Caco-2 (cell line): ENCODE results near the gene CDKN3. TPM values are rescaled to one million over a fixed set of nuclear protein-coding genes. Genes with fewer than 3 reads are reported as not detected.

Experiments used
- BruUV-seq: library from RNA; stranded (reverse); fragments of 400-500 nt; replicated peaks from 2 replicates; lab custom pipeline; 2021; lab: Mats Ljungman, UMichigan
- CTCF ChIA-PET: fragments of 300-600 bp; sonication (Branson Sonifier 250); formaldehyde crosslinking; loops from one replicate; lab custom pipeline; 2022; ENCODE audit warnings: antibody characterized with exemption; lab: Charles Lee
- POLR2A ChIA-PET: fragments of 300-600 bp; sonication (Branson Sonifier 250); formaldehyde crosslinking; loops from one replicate; lab custom pipeline; 2022; ENCODE audit warnings: antibody characterized with exemption; lab: Charles Lee
- DNase-seq, 2 experiments: peaks; one replicate each; pipeline versions ENCODE4 v3.0.0 to v3.0.0-alpha.2; 2020 to 2022
- H3K27me3 ChIP-seq: replicated peaks from 2 replicates; pipeline ENCODE4 v1.6.0; 2011; ENCODE audit warnings: low read length; ENCODE audit not compliant: control insufficient read depth, insufficient read depth
- H3K36me3 ChIP-seq: 2 replicates; pipeline ENCODE4 v1.5.1; 2011; ENCODE audit warnings: low read length; ENCODE audit not compliant: control insufficient read depth, insufficient read depth
- H3K4me1 ChIP-seq: fragments of 250-450 bp; sonication (Bioruptor Pico); 2 replicates; pipeline ENCODE4 v1.5.1; 2020; ENCODE audit warnings: mild to moderate bottlenecking
- H3K4me3 ChIP-seq: 2 replicates; pipeline ENCODE4 v1.5.1; 2011; ENCODE audit warnings: low read depth, mild to moderate bottlenecking, control low read depth, low read length
- H3K9me3 ChIP-seq: fragments of 250-450 bp; sonication (Bioruptor Pico); 2 replicates; pipeline ENCODE4 v1.5.1; 2020; ENCODE audit warnings: mild to moderate bottlenecking, moderate library complexity
- H3K27ac Mint-ChIP-seq: one replicate; pipeline ENCODE4 v1.8.0; 2022; ENCODE audit warnings: mixed read lengths; ENCODE audit not compliant: unreplicated experiment
- H3K27me3 Mint-ChIP-seq: one replicate; pipeline ENCODE4 v1.8.0; 2022; ENCODE audit warnings: mixed read lengths; ENCODE audit not compliant: insufficient read depth, unreplicated experiment
- H3K36me3 Mint-ChIP-seq: one replicate; pipeline ENCODE4 v1.8.0; 2022; ENCODE audit warnings: mild to moderate bottlenecking, mixed read lengths; ENCODE audit not compliant: insufficient read depth, unreplicated experiment
- H3K4me1 Mint-ChIP-seq: one replicate; pipeline ENCODE4 v1.8.0; 2022; ENCODE audit warnings: low read depth, mixed read lengths; ENCODE audit not compliant: unreplicated experiment
- H3K4me3 Mint-ChIP-seq: one replicate; pipeline ENCODE4 v1.8.0; 2022; ENCODE audit warnings: mild to moderate bottlenecking, moderate library complexity, mixed read lengths; ENCODE audit not compliant: unreplicated experiment
- H3K9me3 Mint-ChIP-seq: one replicate; pipeline ENCODE4 v1.8.0; 2022; ENCODE audit warnings: mixed read lengths; ENCODE audit not compliant: unreplicated experiment
- CTCF ChIP-seq, 2 experiments: fragments of 200-600 bp in 1 of 2; IDR thresholded peaks; 1 replicate in 1 of 2; 2 replicates in 1 of 2; pipeline versions ENCODE4 v1.5.1 to v1.8.0; 2011 to 2022; ENCODE audit warnings: antibody characterized with exemption in 1 of 2, control low read depth in 1 of 2, inconsistent platforms in 1 of 2, low read depth in 1 of 2, low read length in 1 of 2, mild to moderate bottlenecking in 1 of 2, moderate library complexity in 1 of 2; ENCODE audit not compliant: insufficient read depth in 1 of 2, severe bottlenecking in 1 of 2, unreplicated experiment in 1 of 2
- intact Hi-C: fragments of 100-400 bp; cut with micrococcal nuclease; formaldehyde crosslinking; loops from one replicate; pipeline ENCODE4 v1.10.0; 2022; ENCODE audit not compliant: unreplicated experiment
- total RNA-seq: library from RNA; stranded (reverse); gene quantifications from 2 replicates; pipeline ENCODE4 v1.2.3, GENCODE V29; 2022

Gene CDKN3
- total RNA-seq, 1 experiment from 2014 or later: 83.0 TPM

GRCh38 chr14:54438703-54439102, 41.9 kb downstream of the CDKN3 start:
- Mint-ChIP-seq H3K9me3 (no peaks in the 10 kb centered on the region), H3K27me3 (no peaks in the 10 kb centered on the region), H3K27ac (no peak overlapping the region), H3K36me3 (peaks cover 19% of the 10 kb centered on the region), H3K4me3 (no peak overlapping the region), H3K4me1 (peaks cover 20% of the 10 kb centered on the region)
- ChIA-PET CTCF (no interaction called here), POLR2A (no interaction called here)
- no peaks in the 10 kb centered on the region for H3K9me3 ChIP-seq
- intact Hi-C loops: no loop called here
- no TSS peak for BruUV-seq
- peaks cover 12% of the 10 kb centered on the region for H3K4me1 ChIP-seq
- no peaks in the 10 kb centered on the region for H3K36me3 ChIP-seq
- H3K4me3 ChIP-seq: no peak overlapping the region
- no peak for TF ChIP-seq CTCF (IDR thresholded peaks at IDR 0.05; ENCODE audit: insufficient read depth in 1 of 2, low read depth in 1 of 2, low read length in 1 of 2, severe bottlenecking in 1 of 2, unreplicated experiment in 1 of 2)
- no peaks in the 10 kb centered on the region for H3K27me3 ChIP-seq
- no peak for DNase-seq

GRCh38 chr14:54440037-54440436, 43.2 kb downstream of the CDKN3 start:
- Mint-ChIP-seq H3K27ac (peak overlapping the region; percentile 90), H3K36me3 (peaks cover 8% of the 10 kb centered on the region), H3K27me3 (no peaks in the 10 kb centered on the region), H3K4me1 (peaks cover 16% of the 10 kb centered on the region), H3K9me3 (no peaks in the 10 kb centered on the region), H3K4me3 (peak overlapping the region; percentile 83)
- peaks cover 12% of the 10 kb centered on the region for H3K4me1 ChIP-seq
- DNase-seq: no peak
- CTCF ChIA-PET: no interaction called here
- TSS peak; percentile 44 for BruUV-seq
- H3K36me3 ChIP-seq: no peaks in the 10 kb centered on the region
- no peaks in the 10 kb centered on the region for H3K9me3 ChIP-seq
- H3K4me3 ChIP-seq: peak overlapping the region; percentile 91
- intact Hi-C loops: loop anchor here (2.0 to 5.0 kb wide), 2 partner anchors 43 to 367 kb away; partner anchors contain the start of gene CDKN3
- TF ChIP-seq CTCF (IDR thresholded peaks at IDR 0.05; ENCODE audit: insufficient read depth in 1 of 2, low read depth in 1 of 2, low read length in 1 of 2, severe bottlenecking in 1 of 2, unreplicated experiment in 1 of 2): no peak
- H3K27me3 ChIP-seq: no peaks in the 10 kb centered on the region
- POLR2A ChIA-PET: no interaction called here

GRCh38 chr14:54440476-54440872, 43.7 kb downstream of the CDKN3 start:
- POLR2A ChIA-PET: no interaction called here
- no TSS peak for BruUV-seq
- no peaks in the 10 kb centered on the region for H3K9me3 ChIP-seq
- no peak for TF ChIP-seq CTCF (IDR thresholded peaks at IDR 0.05; ENCODE audit: insufficient read depth in 1 of 2, low read depth in 1 of 2, low read length in 1 of 2, severe bottlenecking in 1 of 2, unreplicated experiment in 1 of 2)
- Mint-ChIP-seq H3K4me1 (peaks cover 12% of the 10 kb centered on the region), H3K4me3 (peak overlapping the region; percentile 83), H3K27ac (peak overlapping the region; percentile 90), H3K27me3 (no peaks in the 10 kb centered on the region), H3K9me3 (no peaks in the 10 kb centered on the region), H3K36me3 (peaks cover 6% of the 10 kb centered on the region)
- H3K36me3 ChIP-seq: no peaks in the 10 kb centered on the region
- no peak for DNase-seq
- peak overlapping the region; percentile 91 for H3K4me3 ChIP-seq
- H3K27me3 ChIP-seq: no peaks in the 10 kb centered on the region
- CTCF ChIA-PET: no interaction called here
- intact Hi-C loops: loop anchor here (2.0 to 5.0 kb wide), 2 partner anchors 44 to 367 kb away; partner anchors contain the start of gene CDKN3
- H3K4me1 ChIP-seq: peaks cover 11% of the 10 kb centered on the region
